Jurkat, Clone E6-1 (cell line): ENCODE results near the gene PDE4B.
"Not testable (repeated sequence)": the region's sequence is repeated elsewhere in the genome, so short reads cannot be mapped to it uniquely, and the experiment has no call there.

Experiments
- DNase-seq: peaks from one replicate; pipeline ENCODE4 v3.0.0-alpha.2; 2011; ENCODE audit warnings: low read depth, low spot score
- H3K4me3 ChIP-seq: 2 replicates; pipeline ENCODE4 v1.5.1; 2011; ENCODE audit warnings: mild to moderate bottlenecking, low read length, control low read depth, moderate library complexity

Gene PDE4B

DNA sequence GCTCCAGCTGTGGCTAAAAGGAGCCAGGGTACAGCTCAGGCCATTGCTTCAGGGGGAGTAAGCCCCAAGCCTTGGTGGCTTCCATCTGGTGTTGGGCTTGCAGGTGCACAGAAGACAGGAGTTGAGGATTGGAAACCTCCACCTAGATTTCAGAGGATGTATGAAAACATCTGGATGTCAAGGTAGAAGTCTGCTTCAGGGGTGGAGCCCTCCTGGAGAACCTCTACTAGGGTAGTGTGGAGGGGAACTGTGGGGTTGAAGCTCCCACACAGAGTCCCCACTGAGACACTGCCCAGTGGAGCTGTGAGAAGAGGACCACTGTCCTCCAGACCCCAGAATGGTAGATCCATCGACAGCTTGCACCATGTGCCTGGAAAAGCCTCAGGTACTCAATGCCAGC is 183.0 kb downstream of the PDE4B start:
- H3K4me3 ChIP-seq = no peak overlapping the region
- DNase-seq = no peak

DNA sequence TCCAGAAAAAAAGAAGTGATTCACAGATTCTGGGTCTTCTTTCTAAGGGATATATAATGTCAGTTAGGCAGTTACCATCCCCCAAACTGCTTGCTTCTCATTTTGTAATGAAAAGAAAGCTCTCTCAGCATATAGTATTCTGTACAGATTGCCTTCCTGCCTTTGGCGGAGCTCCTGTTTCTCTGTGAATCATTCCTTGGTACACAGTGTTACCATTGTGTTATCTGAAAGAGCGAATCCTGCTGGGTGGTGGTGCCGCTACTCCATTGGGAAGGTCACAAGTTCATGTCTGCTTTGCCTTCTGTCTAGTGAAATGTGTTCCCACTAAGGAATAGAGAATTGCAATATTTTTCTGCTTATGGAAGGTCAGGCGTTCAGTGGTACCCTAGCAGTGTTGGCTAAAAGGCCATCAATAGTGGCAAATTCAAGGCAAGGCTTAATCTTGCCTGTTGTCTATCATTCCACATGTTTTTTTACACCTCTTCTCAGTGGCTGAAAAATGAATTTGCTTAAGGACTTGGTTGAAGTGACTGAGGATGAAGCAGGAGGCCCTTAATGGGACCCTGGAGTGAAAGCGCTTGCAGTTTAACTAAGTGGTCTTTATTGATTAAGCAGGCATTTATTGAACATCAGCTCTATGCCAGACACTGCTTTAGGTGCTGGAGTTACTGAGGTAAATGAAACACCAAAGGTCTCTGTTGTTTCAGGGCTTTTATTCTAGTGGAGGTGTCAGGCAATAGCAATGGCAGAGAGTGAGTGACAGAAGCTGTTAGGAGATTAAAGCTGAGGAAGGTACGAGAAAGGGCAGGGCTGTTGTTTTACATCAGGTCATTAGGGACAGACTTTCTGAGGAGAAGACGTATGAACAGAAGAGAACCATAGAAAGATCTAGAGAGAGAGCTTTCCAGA is 186.7 kb downstream of the PDE4B start:
- H3K4me3 ChIP-seq = no peak overlapping the region
- no peak for DNase-seq

DNA sequence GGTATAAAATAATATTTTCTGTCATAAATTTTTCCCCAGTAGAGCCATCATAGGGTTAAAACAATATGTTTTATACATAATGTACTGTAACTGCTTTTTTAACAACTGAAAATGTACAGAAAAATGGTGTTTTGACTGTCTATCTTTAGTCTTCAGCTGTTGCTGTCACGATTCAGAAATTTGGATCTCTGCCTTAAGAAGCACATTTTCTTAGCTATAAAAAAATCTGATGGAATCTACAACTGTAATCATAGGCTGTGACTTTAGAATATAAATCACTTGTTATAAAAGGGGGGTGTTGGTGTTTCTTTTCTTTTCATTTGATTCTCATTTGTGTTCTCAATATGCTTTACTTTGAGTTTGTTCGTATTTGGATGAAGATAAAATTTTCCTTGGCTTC is 187.5 kb downstream of the PDE4B start:
- DNase-seq = no peak
- H3K4me3 ChIP-seq = no peak overlapping the region

DNA sequence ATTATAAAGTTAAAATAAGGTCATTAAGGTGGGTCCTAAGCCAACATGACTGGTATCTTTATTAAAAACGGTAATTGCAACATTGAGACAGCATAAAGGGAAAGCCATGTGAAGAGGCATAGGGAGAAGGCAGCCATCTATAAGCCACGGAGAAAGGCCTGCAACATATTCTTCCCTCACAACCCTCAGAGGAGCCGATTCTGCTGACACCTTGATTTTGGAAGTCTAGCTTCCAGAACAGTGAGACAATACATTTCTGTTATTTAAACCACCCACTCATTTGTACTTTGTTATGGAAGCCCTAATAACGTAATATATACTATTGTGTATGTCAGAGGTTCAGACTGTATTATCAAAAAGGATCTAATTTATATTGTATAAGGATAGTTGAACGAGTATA is 190.8 kb downstream of the PDE4B start:
- no peak for DNase-seq
- no peak overlapping the region for H3K4me3 ChIP-seq

- no peak overlapping the region for H3K4me3 ChIP-seq
- DNase-seq = no peak
Measured at GRCh38 chr1:65985393-65986066, 192.8 kb downstream of the PDE4B start.

DNA sequence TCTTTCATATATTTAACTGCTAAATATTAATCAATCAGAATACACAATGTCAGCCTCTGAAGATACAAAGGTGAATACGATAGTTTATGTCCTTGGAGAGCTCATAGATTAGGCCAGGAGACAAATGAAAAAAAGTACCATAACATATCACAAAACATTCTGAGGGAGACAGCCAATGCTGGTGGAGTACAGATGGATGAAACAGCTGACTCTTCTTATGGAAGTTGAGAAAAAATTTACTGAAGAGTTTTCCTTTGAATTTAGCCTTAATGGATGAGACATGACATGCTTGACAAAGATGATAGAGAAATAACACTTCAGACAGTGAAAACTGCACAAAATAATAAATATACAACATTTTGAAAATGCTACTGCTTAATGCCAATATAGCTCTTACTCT is 193.5 kb downstream of the PDE4B start:
- no peak for DNase-seq
- H3K4me3 ChIP-seq = no peak overlapping the region

DNA sequence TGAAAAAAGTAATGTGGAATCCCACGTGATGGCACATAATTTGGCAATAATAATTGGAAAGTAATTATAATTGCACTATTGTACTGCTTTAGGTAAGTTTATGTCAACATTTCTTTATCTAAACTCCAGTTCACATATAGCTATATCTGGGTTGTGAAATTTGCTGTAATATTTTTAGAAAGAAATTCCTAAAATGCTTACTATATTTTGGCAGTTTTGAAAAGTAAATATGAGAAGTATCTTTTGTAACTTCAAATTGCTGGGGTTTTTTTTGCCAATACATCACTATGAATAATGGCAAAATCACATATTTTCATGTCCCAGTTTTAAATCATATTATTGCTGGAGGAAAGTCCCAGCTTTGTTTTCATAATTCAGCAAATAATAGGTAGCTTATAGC is 197.5 kb downstream of the PDE4B start:
- no peak for DNase-seq
- no peak overlapping the region for H3K4me3 ChIP-seq

DNA sequence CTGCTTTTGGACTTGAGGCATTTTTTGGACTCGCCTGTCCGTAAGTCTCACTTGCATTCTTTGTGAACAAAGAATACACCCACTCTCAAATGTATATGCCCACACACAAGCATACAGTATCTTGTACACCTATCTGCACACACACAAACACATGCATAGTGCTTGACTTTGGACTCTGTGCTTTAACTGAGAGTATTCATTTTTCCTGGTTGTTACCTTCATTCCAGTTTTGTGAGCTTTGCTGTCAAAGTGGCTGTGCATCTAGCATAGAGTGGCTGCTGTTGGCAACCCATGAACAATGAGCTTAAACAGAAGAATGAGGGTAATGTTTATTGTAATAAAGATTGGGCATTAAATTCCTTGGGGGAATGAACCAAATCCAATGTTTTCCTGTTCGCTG is 199.0 kb downstream of the PDE4B start:
- DNase-seq = no peak
- no peak overlapping the region for H3K4me3 ChIP-seq

- no peak for DNase-seq
Measured at GRCh38 chr1:65992165-65992821, 199.6 kb downstream of the PDE4B start.

DNA sequence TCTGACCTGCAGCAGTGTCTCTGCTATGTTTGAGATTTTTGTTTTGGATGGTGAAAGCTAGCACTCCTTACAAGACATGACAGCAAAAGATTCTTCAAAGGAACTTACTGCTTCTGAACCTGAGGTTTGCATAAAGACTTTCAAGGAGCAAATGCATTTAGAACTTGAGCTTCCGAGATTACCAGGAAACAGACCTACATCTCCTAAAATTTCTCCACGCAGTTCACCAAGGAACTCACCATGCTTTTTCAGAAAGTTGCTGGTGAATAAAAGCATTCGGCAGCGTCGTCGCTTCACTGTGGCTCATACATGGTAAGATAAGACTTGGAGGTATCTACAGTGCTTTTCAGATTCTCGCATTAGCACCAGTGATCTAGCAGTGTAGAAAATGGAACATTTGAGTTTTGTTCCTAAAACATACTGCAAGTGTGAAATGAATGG is 200.2 kb downstream of the PDE4B start:
- no peak overlapping the region for H3K4me3 ChIP-seq
- DNase-seq = no peak

More at GRCh38 chr1:65992165-65992821, 199.6 kb downstream of the PDE4B start:
- H3K4me3 ChIP-seq = no peak overlapping the region

DNA sequence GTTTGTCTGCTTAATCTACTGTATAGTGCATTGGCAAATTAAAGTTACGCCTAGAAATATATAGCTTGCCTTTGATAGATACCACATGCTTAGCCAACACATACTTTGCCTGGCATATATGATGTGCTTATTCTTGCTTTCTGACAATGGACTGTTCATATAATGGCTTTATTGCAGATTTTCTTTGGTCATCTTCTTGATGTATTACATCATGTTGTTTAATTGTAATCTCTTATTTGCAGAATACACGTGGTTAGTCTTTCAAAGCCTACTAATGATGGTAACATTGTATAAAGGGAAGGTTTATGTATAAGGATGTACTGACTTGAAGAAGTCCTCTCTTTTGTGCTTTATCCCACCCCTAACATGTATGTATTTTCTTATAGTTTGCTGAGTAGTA is 201.5 kb downstream of the PDE4B start:
- H3K4me3 ChIP-seq = no peak overlapping the region
- DNase-seq = no peak

DNA sequence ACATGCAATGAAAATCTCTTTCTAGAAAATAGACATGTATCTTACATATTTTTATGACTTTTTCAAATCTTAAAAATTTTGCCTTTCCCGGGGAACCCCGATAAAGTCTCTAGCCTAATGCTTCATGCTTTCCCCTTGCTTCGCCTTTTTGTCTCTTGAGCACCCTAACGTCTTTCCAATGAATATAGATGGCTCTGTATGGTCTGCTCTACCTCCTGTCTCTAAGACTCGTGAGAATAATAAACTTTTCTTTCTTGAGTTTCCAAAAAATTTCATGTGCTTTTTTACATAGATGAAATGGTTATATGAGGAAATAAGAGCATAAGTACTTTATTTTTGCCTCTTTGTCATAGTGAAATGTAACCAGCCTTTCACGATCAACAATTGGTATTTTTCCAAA is 202.6 kb downstream of the PDE4B start:
- no peak overlapping the region for H3K4me3 ChIP-seq
- no peak for DNase-seq

DNA sequence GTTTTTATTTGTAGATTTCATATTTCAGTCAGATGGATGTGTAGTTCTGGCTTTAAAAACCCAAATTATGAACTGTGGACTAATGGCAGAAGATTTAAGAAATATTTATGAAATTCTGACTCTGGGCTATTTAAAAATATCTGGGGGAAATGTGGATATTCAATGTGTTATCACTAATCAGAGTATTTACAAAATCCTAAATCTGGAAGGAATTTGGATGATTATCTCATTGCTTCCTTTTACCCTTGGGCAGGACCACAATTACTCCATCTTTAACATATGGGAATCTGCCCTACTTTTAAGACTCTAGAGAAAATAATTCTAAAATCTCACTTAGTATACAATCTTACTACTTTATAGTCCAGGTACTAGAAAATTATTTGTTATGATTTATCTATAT is 203.2 kb downstream of the PDE4B start:
- no peak for DNase-seq
- H3K4me3 ChIP-seq = no peak overlapping the region

GRCh38 chr1:65997693-65998092 is 205.0 kb downstream of the PDE4B start:
- H3K4me3 ChIP-seq = no peak overlapping the region
- no peak for DNase-seq

DNA sequence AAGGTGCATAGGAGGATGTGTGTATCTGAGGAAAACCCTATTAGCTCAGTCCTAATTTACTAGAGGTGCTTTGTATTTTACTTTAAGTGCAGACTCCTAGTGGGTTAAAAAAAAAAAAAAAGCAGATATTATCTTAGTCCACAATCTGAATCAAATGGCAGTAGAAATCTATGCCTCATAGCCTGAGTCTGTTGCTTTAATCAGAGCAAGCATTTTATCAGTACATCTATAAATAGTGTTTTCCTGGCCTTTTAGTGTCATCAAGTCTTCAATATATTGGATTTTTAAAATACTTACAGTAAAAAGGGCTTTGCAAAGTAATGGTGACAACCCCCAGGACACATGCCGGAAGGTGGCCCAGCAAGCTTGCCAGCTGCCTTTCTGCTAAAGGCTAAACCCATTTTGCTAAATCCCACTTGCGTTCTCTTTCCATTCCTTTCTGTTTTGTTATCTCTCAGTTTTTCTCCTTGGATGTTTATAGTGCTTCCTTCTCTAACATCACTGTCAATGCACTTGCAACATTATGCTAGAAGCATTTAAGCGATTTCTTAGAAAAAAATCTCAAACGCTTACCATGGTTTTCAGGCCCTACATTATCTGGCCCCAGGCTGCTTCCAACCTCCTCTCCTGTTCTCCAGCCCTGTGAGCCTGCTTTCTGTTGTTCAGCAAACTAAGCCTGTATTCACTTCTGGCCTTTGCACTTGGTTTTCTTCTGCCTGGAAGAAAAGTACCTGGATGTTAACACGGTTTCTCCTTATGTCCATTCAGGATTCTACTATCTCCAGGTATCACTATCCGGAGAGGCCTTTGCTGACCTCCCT is 206.3 kb downstream of the PDE4B start:
- no peak overlapping the region for H3K4me3 ChIP-seq
- DNase-seq = no peak

GRCh38 chr1:66000033-66000637 is 207.4 kb downstream of the PDE4B start:
- H3K4me3 ChIP-seq = no peak overlapping the region
- DNase-seq = no peak

- no peak for DNase-seq
- no peak overlapping the region for H3K4me3 ChIP-seq
Measured at GRCh38 chr1:66003690-66004089, 211.0 kb downstream of the PDE4B start.

DNA sequence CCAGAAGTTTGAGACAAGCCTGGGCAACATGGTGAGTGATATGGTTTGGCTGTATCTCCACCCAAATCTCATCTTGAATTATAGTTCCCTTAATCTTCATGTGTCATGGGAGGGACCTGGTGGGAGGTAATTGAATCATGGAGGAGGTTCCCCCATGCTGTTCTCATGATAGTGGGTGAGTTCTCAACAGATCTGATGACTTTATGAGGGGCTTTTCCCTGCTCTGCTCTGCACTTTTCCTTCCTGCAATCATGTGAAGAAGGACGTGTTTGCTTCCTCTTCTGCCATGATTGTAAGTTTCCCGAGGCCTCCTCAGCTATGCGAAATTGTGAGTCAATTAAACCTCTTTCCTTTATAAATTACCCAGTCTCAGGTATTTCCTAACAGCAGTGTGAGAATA is 213.8 kb downstream of the PDE4B start:
- H3K4me3 ChIP-seq, DNase-seq: not testable (repeated sequence)
